Fibroblast of skin of scalp (primary cell): ENCODE data around the gene FLII.
A peak's percentile ranks its signal among the peaks of the same experiment; 100 is the strongest.

Source experiments
- DNase-seq: peaks from one replicate; pipeline ENCODE4 v3.0.0-alpha.2; 2013

Gene FLII

DNA sequence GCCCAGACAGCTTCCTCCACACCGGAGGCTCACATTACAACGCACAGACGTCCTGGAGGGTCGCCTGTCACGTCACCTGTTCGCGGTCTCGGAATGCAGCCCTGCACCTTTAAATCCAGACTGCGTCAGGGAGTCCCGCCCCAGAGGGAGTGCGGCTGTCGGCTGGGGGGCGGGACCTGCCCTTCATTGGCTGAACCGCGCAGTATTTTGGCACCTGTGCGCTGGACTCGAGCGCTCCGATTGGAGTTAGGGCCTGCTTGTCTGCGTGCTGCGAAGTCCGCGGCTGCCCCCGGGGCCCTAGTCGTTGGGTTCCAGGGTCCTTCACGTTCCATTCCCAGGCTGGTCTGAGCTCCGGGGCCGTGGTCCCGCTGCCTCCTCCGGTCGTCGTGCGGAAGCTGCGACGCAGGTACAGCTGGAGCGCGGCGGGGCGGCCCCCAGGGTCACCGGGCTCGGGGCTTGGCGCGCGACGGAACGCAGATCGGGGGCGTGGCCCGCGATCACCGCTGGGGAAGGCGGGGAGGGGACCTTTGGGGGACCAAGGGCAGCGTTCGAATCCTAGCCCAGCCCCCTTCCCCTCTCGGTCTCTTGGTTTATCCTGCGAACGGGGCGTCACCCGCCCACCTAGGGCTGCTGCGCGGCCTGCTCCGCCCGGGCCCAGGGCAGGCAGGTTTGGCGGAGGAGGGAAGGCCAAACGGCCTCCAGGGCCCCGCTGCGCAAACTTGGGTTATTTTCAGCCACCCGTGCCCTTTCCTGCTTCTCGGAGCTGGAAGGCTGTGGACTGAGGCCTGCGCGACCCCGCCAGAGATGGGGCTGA, 2.0 kb upstream of the FLII start, which contains the start of gene MIEF2:
MIEF2 (plus strand) TSS at position 331 of the 814 bp plus-strand sequence. CDS start 2,059 bp downstream, outside the sequence.
- peak; percentile 92 for DNase-seq

GRCh38 chr17:18259621-18260331, 1.2 kb upstream of the FLII start:
- no peak for DNase-seq

DNA sequence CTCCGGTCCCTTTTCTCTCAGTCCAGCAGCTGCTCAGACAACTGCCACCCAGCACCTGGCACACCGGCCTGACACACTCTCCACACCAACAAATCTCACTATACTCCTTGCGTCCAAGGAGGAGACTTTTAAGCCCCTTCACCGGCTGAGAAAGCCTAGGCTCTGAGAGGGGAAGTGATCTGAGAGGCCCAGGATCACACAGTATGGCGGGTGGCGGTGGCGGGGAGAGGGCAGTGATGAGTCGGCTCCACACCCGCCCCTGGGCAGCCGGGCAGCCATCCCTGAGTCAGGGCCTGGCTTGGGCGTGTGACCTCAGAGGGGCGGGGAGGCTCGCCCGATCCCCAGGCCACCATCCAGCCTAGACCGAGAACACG, 569 bp downstream of the FLII start:
- DNase-seq: peak; percentile 51

DNA sequence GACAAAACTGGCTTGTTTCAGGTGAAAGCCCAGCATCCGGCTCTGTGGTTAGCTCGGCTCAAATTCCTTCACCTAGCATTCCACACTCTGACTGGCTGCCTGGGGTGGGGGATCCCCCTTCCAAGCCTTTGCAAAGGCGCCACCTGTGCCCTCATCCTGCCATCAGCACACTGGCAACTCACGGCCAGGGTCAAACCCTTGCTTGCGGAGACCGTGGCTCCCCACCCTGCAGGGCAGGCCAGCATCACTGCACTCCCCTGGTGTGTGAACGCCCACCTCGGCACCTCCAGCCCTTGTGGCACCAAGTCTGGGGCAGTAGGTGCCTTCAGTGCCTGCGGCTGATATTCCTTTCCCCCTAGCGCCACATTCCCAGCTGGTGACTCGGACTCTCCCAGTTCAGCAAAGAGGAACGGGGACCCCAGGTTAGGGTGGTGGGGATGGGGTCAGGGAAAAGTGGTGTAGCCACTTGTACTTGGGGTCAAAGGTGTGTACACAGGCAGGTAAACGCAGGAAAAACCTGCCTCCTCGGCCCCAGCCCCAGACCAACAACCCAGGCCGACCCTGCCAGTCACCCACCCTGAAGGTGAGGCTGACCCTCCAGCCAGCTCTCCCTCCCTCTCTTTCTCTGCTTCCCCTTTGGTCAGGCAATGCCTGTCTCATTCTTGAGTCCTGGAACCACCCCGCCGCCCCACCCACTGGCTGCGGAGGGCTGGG, 1.1 kb downstream of the FLII start:
- no peak for DNase-seq

DNA sequence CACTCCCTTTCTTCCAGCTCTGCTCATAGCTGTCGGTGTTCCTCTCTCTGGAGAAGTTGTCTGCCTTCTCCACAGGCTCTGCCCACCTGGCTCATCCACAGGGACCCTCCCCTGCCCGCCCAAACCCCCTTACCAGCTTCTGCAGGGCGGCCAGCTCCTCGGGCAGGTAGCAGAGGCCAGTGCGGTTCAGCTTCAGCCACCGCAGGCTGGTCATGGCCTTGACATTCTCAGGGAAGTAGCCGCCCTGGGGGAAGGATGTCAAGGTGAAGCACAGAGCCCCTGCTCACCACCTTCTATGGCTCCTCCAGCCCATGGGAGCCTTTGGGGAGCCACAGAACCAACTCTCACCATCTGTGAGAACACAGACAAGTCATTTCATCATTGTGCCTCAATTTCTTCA, 1.8 kb downstream of the FLII start:
- DNase-seq: no peak

DNA sequence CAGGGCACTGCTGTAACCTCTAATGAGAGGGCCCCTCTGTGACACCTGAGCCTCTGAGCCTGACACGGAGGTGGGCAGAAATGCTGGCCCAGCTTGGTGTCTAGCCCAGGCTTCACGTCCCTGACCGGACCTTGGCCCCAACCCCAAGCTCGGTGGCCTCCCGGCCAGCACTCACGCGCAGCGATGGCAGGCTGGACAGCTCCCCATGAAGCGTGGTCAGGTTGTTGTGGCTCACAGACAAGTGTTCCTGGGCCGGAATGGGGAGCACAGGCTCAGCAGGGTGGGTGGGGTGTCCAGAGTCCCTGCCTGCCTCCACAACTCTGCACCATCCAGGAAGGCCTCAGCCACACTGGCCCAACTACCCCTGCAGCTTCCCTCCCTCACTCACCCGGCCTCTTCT, 2.2 kb downstream of the FLII start:
- no peak for DNase-seq

- no peak for DNase-seq
Observed at GRCh38 chr17:18254888-18255649, 3.5 kb downstream of the FLII start.

DNA sequence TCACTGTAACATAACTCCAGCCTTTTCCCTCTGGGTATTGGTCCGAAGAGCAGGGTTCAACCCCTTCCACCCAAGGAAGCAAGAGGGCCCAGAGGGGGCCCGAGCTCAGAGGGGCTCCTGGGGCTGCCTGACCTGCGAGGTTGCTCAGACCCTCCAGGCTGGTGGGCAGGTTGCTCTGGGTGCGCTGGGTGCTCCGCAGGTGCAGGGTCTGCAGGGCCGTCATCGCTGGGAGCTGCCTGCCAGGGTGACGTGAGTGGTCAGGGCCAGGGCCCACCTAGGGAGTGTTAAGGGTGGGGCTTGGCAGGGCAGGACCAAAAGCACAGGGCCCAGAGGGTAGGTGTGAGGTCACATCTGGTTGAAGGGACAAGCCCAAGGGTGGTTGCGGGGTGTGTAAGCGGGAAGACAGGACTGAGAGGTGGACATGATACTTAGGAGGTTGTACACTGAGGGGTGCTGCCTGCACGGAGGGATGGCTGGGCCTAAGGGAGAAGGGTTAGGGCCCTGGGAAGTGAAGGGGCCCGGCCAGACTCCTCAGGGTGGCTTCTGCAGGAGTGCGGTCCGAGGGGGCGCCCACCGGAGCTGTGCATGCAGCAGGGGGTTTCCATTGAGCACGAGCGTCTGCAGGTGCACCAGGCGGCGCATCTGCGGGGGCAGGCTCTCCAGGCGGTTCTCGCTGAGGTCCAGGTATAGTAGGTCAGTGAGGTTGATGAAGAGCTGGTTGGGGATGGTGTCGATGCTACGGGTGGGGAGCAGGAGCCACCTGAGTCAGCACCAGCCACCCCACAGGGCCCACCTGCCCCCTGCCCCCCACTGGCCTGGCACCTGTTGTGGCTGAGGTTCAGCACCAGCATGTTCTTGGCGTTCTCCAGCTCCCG, 4.4 kb downstream of the FLII start:
- no peak for DNase-seq

- DNase-seq: no peak
Observed at GRCh38 chr17:18253187-18253884, 5.2 kb downstream of the FLII start.

DNA sequence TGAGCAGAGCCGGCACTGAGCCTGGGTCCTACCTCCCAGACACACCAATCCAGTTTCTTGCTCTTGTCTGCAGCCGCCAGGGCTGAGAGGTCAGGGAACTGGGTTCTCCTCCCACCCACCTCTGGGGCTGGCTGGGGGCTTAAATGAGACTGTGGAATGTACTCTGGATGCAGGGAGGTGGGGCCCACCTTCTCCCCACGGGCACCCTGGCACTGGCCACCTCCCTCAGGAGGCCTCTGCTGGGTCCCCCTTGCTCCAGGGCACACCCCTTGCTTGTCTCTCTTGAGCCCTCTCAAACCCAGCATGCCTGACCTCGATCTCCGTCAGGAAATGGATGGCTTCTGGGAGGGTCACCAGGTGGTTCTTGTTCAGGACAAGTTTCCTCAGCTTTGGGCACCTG, 6.4 kb downstream of the FLII start:
- DNase-seq: no peak

DNA sequence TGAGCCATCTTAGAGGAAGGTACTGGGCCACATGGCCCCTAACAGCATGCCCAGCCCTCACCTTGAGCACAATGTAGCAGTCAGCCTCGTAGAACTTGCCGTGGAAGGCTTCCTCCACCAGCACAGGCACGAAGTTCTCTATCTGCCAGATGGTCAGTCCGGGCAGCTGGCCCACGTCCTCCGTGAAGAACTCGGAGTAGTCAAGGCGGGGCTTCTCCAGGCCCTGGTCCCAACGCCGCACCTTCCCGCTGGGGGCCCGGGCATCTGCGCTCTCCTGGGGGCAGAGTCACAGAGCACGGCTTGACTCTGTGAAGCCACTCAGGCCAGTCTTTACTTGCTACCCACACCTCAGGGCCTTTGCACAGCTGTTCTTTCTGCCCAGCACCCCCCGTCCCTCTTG, 7.3 kb downstream of the FLII start:
- DNase-seq: no peak

- DNase-seq: no peak
Observed at GRCh38 chr17:18250708-18251107, 7.8 kb downstream of the FLII start.

GRCh38 chr17:18250259-18250658, 8.3 kb downstream of the FLII start:
- DNase-seq: no peak

DNA sequence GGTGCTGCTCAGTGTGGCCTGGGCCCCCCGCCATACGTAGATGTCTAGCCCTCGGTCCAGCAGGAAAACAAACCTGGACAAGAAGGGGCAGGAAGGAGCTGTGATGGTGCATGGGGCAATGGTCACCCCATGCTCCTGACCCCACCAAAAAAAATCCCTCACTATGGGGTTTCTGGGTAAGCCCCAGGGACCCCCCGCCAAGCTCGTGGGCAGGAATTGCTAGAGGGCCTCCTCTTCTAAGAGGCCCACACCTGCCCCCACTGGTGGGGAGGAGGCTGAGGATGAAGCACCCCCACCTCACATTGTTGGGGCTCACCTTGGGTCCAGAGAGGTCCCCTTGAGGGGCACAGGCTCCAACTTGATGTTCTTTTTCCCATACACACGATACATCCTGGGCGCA, 9.7 kb downstream of the FLII start:
- DNase-seq: no peak

DNA sequence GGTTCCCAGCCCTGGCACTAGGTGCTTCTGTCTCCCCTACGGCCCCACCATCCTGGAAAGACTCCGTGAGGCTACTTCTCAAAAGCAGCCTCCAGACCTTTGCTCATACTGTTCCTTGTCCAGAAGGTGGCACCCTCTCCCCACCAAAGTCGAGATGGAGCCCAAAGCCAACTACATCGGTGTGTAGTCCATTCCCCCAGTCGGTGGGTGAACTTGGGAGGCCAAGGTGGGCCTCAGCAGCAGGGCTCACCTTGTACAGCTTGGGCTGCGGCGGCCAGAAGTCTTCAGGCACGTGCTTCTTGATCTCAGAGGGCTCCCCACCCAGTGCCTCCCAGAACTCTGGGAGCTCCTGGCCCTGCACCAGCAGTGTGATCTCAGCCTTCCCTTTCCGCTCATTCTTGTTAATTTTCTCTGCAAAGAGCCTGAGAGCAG, 10.2 kb downstream of the FLII start:
- peak; percentile 71 for DNase-seq

DNA sequence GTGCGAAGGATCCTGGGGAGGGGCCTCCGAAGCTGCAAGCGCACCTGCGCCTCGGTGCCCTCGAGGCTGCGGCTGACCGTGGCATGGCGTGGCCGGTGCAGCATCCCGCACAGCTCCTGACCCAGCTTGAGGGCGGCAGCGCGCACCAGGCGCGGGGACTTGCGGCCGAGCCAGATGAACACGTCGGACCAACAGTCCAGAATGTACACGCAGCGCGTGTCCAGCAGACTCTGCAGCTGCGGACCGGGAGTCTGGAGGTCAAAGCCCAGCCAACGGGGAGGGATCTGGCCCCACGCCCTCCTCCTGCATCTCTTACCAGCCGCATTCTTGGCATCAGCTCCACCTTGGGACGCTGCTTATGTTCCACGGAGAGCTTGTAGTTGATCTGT, 10.9 kb downstream of the FLII start:
- no peak for DNase-seq

DNA sequence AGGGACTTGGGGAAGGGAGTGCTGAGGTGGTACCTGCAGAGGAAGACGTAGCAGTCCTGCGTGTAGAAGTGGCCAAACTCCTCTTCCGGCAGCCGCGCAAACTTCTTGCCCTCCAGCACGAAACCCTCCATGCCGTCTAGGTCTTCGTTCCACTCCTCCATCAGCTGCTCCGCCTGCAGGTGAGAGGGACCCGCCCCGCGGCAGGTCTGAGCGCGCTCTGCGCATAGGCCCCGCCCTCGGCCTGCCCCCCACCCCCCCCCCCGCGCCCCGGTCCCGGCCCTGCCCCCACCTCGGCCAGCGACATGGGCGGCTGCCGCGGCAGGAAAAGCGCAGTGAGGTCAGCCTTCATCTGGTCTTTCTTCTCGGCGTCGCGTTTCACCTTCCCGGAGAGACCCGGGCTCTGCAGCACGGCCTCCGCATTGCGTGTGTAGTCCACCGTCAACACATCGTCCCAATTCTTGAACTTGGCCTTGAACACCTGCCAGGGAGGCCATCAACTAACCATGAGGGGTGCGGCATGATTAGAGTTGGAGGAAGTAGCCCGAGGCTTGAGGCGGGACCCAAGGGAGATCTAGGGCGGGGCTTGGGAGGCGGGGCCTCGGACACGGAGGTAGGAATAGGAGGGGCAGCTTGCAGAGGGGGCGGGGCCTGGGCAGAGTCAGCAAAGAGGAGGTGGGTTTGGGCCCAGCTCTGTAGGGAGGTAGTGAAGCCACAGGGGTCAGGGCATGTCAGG, 11.5 kb downstream of the FLII start:
- DNase-seq: peak; percentile 32

DNA sequence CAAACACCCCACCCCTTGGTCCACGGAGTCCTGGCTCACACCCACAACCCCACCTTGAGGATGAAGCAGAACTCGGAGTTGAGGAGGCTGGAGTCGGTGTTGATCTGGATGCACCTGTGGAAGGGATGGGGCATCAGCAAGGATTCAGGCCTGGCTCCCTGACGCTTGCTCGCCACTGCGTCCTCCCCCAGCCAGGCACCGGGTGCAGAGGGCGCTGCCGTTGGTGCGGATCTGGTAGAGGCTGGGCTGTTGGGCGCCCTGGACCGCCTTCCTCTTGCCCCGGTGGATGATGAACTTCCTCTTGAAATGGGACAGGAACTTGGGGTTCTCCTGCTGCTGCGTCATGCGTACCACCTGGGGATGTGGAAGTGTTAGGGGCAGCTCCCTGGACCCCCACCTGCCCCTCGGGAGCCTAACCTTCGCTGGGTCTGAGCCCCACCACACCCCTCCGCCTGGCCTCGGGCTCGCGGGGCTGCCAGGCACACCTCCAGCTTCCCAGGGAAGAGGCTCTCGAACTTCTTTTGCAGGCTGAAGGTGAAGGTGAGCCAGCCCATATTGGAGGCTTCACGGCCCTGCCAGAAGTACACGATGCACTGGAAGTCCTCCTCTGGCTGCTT, 12.3 kb downstream of the FLII start:
- no peak for DNase-seq

GRCh38 chr17:18245038-18245776, 13.3 kb downstream of the FLII start:
- no peak for DNase-seq
